Activated CD8-positive, alpha-beta T cell treated with anti-CD3 and anti-CD28 coated beads for 36 hours (primary cell): ENCODE data around the gene CDC42BPB. TPM values are rescaled to one million over a fixed set of nuclear protein-coding genes. Genes with fewer than 3 reads are reported as not detected.

Experiments used
- ATAC-seq: fragments of 200-7000 bp; cut with Tn5 transposase; one replicate; pipeline ENCODE4 v1.10.0; 2021; ENCODE audit warnings: mild to moderate bottlenecking, moderate library complexity
- CTCF ChIA-PET: fragments of 350-600 bp; sonication (Branson Sonifier 250); formaldehyde crosslinking; loops from one replicate; lab custom pipeline; 2021; ENCODE audit warnings: antibody characterized with exemption; lab: Charles Lee
- POLR2A ChIA-PET: fragments of 350-600 bp; sonication (Branson Sonifier 250); formaldehyde crosslinking; loops from one replicate; lab custom pipeline; 2021; ENCODE audit warnings: antibody characterized with exemption; lab: Charles Lee
- DNase-seq: peaks from one replicate; pipeline ENCODE4 v3.0.0-alpha.2; 2020
- H3K27ac Mint-ChIP-seq: one replicate; pipeline ENCODE4 v1.8.0; 2021; ENCODE audit warnings: mild to moderate bottlenecking, mixed read lengths
- H3K27me3 Mint-ChIP-seq: one replicate; pipeline ENCODE4 v1.8.0; 2021; ENCODE audit warnings: mixed read lengths
- H3K36me3 Mint-ChIP-seq: one replicate; pipeline ENCODE4 v1.8.0; 2021; ENCODE audit warnings: low read depth, mixed read lengths
- H3K4me1 Mint-ChIP-seq: one replicate; pipeline ENCODE4 v1.8.0; 2021; ENCODE audit warnings: low read depth, mixed read lengths
- H3K4me3 Mint-ChIP-seq: one replicate; pipeline ENCODE4 v1.8.0; 2021; ENCODE audit warnings: mild to moderate bottlenecking, moderate library complexity, mixed read lengths
- H3K9me3 Mint-ChIP-seq: one replicate; pipeline ENCODE4 v1.8.0; 2021; ENCODE audit warnings: mixed read lengths
- intact Hi-C: fragments of 100-400 bp; cut with micrococcal nuclease; formaldehyde crosslinking; loops from one replicate; pipeline ENCODE4 v1.10.0; 2022
- total RNA-seq, 2 experiments: library from RNA; stranded (reverse); gene quantifications; one replicate each; pipeline ENCODE4 v1.2.3, GENCODE V29; 2021
- TF ChIP-seq, protein P1 (sequence below): fragments of 200-600 bp; IDR thresholded peaks from one replicate; pipeline ENCODE4 v1.8.0; 2022; ENCODE audit warnings: antibody characterized with exemption, mild to moderate bottlenecking

The CDC42BPB gene
- total RNA-seq, 2 experiments from 2014 or later, result 0.72 to 0.96 TPM

DNA sequence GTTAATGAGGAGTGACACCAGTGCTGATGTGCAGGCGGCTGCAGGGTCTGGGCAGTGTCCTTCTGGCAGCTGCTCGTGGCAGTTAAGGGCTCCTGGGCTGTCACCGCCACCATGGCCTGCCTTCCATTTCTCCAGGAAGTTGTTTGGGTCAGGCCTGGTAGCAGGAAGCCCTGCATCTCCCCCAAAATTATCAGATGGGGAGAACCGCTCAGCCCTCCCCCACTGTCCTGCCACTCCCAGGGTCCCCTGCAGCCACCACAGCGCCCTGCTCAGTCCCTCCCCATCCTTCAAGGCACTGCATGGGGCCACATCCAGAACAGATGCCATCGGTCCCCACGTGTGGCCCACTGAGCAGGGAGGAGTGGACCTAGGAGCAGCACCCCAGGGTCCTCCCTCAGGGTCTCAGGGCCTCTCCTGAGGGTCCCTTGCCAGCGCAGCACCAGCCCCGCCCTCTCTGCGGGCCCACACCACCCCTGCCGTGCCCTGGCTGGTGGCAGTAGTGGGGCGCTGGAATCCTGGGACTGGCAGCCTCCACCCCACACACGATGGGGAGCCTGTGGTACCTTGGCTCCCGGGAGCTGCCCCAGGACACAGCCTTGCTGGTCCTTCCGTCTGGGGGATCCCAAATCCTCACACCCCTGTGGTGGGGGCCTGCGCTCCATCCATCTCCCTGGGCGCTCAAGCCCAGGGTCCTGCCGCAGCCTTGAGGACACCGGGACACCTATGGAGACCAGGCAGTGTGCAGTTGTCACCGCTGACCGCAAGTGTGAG, 145.2 kb downstream of the CDC42BPB start:
- TF ChIP-seq, protein P1, sequence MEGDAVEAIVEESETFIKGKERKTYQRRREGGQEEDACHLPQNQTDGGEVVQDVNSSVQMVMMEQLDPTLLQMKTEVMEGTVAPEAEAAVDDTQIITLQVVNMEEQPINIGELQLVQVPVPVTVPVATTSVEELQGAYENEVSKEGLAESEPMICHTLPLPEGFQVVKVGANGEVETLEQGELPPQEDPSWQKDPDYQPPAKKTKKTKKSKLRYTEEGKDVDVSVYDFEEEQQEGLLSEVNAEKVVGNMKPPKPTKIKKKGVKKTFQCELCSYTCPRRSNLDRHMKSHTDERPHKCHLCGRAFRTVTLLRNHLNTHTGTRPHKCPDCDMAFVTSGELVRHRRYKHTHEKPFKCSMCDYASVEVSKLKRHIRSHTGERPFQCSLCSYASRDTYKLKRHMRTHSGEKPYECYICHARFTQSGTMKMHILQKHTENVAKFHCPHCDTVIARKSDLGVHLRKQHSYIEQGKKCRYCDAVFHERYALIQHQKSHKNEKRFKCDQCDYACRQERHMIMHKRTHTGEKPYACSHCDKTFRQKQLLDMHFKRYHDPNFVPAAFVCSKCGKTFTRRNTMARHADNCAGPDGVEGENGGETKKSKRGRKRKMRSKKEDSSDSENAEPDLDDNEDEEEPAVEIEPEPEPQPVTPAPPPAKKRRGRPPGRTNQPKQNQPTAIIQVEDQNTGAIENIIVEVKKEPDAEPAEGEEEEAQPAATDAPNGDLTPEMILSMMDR, result no peak
- ChIA-PET CTCF (no interaction called here), POLR2A (no interaction called here)
- Mint-ChIP-seq H3K4me1 (no peaks in the 10 kb centered on the region), H3K4me3 (no peak overlapping the region), H3K9me3 (no peaks in the 10 kb centered on the region), H3K27ac (no peak overlapping the region), H3K36me3 (no peaks in the 10 kb centered on the region), H3K27me3 (no peaks in the 10 kb centered on the region)
- intact Hi-C loops, result no loop called here
- no peak for DNase-seq
- no peak for ATAC-seq

DNA sequence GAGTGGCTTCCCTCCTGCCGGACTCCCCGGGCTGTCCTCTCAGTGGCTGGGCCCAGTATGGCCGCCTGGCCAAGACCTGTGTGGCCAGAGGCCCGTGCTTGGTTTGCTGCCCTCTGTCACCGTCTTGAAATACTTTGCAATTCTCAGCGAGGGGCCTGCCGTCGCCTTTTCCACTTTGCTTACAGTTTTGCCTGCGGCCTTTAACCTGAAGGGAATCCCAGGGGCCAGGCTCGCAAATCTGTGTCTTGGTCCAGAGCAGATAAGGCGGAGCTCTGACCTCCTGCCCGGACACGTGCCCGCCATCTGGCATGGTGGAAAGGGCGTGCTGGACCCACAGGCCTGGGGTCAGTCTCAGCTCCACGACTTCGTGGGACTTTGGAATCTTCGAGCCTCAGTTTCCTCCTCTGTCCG, 145.8 kb downstream of the CDC42BPB start:
- Mint-ChIP-seq H3K4me1 (no peaks in the 10 kb centered on the region), H3K27me3 (no peaks in the 10 kb centered on the region), H3K27ac (no peak overlapping the region), H3K36me3 (no peaks in the 10 kb centered on the region), H3K9me3 (no peaks in the 10 kb centered on the region), H3K4me3 (no peak overlapping the region)
- intact Hi-C loops, result no loop called here
- TF ChIP-seq, protein P1, result no peak
- DNase-seq, result no peak
- ATAC-seq, result no peak
- ChIA-PET POLR2A (no interaction called here), CTCF (no interaction called here)

DNA sequence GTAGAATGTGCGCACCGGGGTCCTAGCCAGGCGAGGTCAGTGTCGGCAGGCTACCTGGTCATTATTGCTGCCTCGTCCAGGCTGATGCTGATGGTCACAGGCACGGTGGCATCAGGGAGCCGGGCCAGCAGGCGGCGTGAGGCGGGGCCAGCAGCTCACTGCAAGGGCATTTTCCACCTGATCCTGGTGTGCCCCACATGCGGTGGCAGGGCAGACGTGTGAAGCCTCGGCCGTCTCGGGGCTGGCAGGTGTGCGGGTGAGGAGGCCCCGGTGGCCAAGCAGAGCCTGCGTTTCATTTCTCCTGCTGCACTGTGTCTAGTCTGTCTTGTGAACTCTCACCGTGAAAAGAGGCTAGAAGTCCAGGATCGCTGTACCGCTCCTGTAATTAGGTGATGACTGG, 146.9 kb downstream of the CDC42BPB start:
- no peak overlapping the region for H3K27ac Mint-ChIP-seq
- ChIA-PET CTCF (no interaction called here), POLR2A (no interaction called here)
- no peak overlapping the region for H3K4me3 Mint-ChIP-seq
- H3K36me3 Mint-ChIP-seq, result peaks cover 3% of the 10 kb centered on the region
- intact Hi-C loops, result no loop called here
- DNase-seq (no peak), ATAC-seq (no peak)
- no peaks in the 10 kb centered on the region for H3K9me3 Mint-ChIP-seq
- TF ChIP-seq, protein P1, result no peak
- H3K4me1 Mint-ChIP-seq, result no peaks in the 10 kb centered on the region
- no peaks in the 10 kb centered on the region for H3K27me3 Mint-ChIP-seq

DNA sequence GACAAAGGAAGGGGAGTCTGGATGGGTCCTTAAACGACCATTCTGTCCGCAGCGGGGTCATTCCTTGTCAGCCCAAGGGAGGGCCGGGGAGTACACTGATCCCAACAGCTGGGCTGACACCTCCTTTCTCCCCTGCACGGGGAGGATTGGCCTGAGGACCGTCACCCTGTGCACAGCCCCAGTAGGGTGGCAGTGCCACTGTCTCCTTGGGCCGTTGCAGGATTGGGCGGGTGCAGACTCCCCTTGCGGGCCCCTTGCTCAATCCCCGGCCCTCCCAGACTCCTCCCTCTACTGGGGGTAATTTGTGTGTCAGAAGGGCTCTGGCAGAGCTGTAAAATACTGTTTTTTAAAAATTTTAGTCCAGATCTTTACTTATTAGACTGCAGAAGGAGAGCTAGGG, 147.4 kb downstream of the CDC42BPB start:
- H3K27me3 Mint-ChIP-seq, result no peaks in the 10 kb centered on the region
- ATAC-seq, result no peak
- ChIA-PET POLR2A (no interaction called here), CTCF (no interaction called here)
- no peaks in the 10 kb centered on the region for H3K4me1 Mint-ChIP-seq
- TF ChIP-seq, protein P1, result no peak
- intact Hi-C loops, result no loop called here
- no peak overlapping the region for H3K27ac Mint-ChIP-seq
- no peak overlapping the region for H3K4me3 Mint-ChIP-seq
- no peaks in the 10 kb centered on the region for H3K9me3 Mint-ChIP-seq
- peaks cover 5% of the 10 kb centered on the region for H3K36me3 Mint-ChIP-seq
- no peak for DNase-seq

DNA sequence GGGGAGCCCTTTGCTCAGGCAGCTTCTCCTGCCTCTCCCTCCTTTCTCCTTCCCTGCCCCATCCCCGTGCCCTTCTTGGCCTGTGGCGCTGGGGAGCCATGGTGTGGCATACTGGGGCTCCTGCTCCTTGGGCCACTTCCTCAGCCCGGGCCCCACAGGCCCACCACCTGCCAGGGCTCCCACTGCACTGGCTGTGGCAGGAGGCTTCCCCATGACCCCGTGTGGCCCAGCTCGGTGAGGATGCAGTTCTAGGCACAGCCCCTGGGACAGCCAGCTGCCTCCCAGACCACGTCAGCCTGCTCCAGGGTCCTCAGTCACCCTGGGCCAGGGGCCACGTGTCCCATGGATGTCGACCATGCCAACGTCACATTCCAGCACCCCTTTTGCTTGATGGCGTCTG, 147.9 kb downstream of the CDC42BPB start:
- ChIA-PET POLR2A (no interaction called here), CTCF (no interaction called here)
- Mint-ChIP-seq H3K4me3 (no peak overlapping the region), H3K4me1 (no peaks in the 10 kb centered on the region), H3K9me3 (no peaks in the 10 kb centered on the region), H3K27ac (no peak overlapping the region), H3K36me3 (peaks cover 5% of the 10 kb centered on the region), H3K27me3 (no peaks in the 10 kb centered on the region)
- TF ChIP-seq, protein P1, result no peak
- intact Hi-C loops, result no loop called here
- ATAC-seq, result no peak
- DNase-seq, result no peak
